Measurements from ENCODE around the gene TAC3.

DNA sequence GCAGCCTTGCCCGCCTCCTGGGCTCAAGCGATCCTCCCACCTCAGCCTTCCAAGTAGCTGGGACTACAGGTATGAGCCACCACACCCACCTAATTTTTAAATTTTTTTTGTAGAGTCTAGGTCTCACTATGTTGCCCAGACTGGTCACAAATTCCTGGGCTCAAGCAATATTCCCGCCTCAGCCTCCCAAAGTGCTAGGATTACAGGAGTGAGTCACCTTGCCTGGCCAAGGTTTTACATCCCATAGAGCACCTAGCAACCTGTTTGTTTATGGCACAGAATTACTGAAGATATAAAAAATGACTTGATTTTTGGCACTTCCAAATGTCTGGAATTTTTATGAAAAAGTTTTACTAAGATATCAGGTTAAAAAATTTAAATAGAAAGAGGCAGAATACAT, 17.1 kb upstream of the TAC3 start:
- TF ChIP-seq, protein P1, sequence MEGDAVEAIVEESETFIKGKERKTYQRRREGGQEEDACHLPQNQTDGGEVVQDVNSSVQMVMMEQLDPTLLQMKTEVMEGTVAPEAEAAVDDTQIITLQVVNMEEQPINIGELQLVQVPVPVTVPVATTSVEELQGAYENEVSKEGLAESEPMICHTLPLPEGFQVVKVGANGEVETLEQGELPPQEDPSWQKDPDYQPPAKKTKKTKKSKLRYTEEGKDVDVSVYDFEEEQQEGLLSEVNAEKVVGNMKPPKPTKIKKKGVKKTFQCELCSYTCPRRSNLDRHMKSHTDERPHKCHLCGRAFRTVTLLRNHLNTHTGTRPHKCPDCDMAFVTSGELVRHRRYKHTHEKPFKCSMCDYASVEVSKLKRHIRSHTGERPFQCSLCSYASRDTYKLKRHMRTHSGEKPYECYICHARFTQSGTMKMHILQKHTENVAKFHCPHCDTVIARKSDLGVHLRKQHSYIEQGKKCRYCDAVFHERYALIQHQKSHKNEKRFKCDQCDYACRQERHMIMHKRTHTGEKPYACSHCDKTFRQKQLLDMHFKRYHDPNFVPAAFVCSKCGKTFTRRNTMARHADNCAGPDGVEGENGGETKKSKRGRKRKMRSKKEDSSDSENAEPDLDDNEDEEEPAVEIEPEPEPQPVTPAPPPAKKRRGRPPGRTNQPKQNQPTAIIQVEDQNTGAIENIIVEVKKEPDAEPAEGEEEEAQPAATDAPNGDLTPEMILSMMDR (IDR thresholded peaks at IDR 0.05; ENCODE audit: insufficient read depth, low read length, poor library complexity, severe bottlenecking): no peak
- TF ChIP-seq EZH2phosphoT487 (conservative IDR thresholded peaks at IDR 0.05; ENCODE audit: low read length): no peak
